Activated T-cell treated with anti-CD3 and anti-CD28 coated beads for 1 hour (primary cell): Measurements from ENCODE around the gene GOLGA6A.

Experiments used
- DNase-seq: peaks from one replicate; pipeline ENCODE4 v3.0.0-alpha.2; 2020; ENCODE audit warnings: low read depth

Gene GOLGA6A

DNA sequence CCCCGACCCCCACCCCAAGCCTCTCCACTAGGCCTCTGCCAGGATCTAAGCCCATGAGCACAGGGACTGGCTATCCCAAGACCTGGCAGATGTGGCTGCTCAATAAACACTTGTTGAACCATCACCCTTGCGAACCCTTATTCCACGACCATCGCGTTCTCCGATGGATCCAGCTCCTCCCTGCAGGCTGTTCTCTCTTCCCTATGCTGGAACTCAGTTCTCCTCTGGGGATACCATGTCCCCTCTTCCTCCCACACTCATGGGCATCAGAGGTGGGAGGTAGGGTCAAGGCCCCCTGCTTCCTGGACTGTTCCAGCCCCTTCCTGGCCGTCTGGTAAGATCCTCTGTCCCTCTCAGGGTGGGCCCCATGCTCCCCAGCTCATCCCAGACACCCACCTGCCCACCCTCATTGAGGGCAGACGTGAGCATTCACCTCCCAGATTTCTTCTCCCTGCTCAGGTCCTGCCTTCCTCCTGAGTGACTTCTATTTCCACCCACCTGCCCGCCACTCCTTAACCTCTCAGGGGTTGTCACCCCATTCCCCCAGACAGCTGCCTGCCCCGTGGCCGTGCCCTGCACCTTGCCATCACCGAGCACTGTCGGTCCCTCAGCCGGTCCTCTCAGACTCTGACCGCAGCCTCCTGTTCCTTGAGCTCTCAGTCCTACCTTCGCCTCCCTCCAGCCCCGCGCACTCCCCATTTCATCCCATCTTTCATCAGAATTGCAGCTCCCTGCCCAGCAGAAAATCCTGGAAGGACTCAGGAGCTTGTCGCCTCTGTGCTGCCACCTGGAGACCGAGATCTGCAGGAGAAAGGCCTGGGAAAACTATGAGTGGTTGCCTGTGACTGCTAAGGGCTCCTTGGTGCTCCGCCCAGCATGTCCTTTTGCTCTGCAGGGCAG is 45.8 kb downstream of the GOLGA6A start:
- no peak for DNase-seq

DNA sequence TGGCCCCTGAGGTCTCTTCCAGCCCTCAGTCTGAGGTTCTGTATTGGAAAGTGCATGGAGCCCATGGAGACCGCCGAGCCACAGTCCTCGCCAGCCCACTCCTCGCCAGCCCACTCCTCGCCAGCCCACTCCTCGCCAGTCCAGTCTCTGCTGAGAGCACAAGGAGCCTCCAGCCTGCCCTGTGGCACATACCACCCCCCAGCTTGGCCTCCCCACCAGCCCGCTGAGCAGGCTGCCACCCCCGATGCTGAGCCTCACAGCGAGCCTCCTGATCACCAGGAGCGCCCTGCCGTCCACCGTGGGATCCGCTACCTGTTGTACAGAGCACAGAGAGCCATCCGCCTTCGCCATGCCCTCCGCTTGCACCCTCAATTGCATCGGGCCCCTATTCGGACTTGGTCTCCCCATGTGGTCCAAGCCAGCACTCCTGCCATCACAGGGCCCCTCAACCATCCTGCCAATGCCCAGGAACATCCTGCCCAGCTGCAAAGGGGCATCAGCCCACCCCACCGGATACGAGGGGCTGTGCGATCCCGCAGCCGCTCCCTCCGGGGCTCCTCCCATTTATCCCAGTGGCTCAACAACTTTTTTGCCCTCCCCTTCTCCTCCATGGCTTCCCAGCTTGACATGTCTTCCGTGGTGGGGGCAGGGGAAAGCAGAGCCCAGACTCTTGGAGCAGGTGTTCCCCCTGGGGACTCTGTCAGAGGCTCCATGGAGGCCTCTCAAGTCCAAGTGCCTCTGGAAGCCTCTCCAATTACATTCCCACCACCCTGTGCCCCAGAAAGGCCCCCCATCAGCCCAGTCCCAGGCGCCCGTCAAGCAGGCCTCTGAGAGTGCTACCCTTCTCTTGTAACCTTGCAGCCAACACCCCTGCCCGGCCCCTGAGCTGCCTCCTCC is 47.0 kb downstream of the GOLGA6A start:
- no peak for DNase-seq

DNA sequence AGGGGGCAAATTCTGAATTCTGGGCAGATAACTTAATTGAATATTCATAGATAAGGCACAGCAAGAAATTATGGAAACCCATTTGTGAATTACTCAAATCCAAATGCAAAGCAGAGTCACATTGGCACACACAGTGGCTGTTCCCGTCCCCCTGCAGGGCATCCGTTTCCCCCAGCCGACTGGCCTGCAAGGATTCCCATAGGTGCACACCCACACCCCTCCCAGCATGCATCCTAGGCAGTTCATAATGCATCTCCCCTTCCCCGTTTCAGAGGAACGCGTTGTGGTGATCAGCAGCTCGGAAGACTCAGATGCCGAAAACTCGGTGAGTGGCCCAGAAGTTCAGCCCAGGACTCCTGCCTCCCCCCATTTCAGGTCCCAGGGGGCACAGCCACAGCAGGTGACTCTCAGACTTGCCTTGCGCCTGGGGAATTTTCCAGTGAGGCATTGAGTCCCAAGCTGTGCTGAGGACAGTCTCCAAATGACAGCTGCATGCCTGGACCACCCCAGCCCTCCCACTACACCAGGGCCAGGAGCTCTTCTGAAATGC is 48.1 kb downstream of the GOLGA6A start:
- no peak for DNase-seq

DNA sequence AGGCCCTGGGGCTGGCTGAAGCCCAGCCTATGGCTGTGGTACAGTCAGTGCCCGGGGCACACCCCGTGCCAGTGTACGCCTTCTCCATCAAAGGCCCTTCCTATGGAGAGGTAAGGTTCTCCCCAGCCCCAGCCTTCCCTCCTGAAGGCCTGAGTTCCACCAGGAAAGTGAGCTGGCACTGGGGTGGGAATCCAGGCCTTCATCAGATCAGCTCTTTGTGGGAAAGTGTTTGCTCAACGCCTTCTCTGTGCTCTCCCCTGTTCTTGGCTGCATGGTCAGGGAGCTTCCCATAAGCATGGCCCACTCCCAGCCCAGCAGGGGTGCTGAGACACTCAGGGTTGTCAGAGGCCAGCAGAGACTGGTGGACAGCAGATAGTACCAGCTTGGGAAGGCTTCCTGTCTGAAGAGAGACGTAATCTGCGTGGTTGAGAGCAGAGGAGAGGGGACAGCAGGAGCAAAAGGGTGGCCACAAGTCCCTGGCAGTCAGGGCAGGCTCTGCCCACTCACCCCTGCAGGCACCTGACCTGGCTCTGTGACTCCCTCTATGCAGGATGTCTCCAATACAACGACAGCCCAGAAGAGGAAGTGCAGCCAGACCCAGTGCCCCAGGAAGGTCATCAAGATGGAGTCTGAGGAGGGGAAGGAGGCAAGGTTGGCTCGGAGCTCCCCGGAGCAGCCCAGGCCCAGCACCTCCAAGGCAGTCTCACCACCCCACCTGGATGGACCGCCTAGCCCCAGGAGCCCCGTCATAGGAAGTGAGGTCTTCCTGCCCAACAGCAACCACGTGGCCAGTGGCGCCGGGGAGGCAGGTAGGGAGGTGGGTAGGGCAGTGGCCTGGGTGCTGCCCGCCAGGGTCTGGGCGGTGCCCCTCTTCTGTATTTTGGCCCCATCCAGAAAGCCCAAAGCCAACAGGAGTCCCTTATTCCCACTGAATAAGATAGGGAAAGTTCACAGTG is 49.5 kb downstream of the GOLGA6A start:
- DNase-seq, result no peak

DNA sequence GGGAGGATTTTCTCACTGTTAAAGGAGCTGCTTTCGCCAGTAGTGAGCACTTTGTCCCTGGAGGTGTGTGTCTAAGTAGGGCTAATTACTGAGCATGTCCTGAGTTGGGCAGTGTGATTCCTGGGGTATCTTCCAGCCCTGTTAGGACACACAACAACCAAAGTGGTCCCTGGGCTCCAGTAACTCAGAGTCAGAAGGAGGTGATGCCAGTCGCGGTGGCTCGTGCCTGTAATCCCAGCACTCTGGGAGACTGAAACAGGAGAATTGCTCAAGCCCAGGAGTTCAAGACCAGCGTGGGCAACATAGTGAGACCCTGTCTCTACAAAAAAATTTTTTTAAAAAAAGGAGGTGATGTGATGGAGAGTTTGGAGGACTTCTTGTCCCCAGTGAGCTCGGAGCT is 50.3 kb downstream of the GOLGA6A start:
- no peak for DNase-seq

DNA sequence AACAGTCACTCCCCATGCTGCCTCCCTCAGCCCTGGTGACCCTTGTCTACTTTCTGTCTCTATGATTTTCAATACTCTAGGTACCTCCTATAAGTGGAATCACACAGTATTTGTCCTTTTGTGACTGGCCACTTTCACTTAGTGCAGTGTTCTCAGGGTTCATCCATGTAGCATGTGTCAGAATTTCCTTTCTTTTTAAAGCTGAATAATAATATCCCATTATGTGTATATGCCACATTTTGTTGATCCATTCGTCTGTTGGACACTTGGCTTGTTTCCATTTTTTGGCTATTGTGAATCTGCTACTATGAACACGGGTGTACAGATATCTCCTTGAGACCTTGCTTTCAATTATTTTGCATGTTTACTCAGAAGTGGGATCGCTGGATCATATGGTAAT is 53.7 kb downstream of the GOLGA6A start:
- no peak for DNase-seq

DNA sequence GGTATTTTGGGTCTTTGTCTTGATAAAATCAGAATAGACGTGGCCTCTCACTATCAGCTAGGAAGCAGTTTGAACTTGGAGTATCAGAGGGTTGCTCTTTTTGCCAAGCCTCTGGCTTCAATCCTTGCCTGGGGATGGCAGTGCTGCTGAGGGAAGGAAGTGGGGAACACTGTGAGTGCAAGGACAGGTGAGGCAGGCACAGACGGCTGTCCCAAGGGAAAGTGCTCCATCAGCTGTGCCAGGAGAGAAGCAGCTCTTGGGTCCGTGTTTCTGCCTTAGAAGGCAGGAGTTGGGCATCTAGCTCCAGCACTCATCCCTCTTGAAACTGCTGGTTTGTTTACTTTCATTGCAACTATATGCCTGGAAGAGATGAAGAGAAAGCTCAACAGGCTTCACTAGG is 54.7 kb downstream of the GOLGA6A start:
- no peak for DNase-seq

DNA sequence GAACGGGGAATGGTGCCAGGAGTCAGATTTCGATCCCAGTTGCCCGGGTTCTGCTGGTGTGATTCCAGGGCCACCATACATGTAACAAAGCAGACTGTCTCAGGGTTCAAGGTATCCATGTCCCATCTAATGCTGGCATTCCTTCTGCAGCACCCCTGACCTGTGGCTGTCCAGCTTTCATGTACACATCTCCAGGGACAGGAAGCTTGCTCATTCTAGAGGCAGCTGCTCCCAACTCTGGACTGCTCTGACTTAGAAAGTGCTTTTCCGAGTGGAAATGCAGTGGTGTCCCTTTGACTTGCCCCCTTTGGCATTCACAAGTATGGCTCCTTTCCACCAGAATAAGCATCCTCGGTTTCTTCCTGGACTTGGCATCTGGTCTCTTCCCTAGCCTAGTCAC is 56.9 kb downstream of the GOLGA6A start:
- no peak for DNase-seq

DNA sequence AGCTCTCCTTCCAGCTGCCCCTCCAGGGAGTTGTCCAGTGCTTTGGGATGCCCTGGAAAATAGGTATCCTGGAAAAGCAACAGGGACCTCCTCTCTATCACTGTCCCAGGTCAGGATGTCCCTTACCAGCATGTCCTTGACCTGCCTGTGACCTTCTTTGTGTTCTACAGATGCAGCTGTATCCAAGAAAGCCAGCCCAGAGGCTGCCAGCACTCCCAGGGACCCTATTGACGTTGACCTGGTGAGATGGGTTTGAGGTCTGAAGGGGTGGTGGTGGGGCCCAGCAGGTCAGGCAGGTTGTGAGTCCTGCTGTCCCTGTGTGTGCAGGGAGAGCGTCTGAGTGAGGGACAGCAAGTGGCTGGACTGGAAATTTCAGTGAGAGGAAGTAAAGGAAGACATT is 57.7 kb downstream of the GOLGA6A start:
- DNase-seq, result no peak

DNA sequence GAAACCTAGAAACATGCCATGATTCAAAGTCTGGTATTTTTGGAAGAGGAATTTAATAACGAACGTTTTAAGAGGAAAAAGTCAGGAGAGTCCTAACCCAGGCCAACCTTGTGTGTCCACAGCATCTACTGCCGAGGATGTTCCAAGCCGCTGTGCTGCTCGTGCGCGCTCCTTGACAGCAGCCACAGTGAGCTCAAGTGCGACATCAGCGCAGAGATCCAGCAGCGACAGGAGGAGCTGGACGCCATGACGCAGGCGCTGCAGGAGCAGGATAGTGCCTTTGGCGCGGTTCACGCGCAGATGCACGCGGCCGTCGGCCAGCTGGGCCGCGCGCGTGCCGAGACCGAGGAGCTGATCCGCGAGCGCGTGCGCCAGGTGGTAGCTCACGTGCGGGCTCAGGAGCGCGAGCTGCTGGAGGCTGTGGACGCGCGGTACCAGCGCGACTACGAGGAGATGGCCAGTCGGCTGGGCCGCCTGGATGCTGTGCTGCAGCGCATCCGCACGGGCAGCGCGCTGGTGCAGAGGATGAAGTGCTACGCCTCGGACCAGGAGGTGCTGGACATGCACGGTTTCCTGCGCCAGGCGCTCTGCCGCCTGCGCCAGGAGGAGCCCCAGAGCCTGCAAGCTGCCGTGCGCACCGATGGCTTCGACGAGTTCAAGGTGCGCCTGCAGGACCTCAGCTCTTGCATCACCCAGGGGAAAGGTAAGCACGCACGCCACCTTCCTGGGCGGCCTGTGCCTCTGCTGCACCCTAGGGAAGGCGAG is 59.5 kb downstream of the GOLGA6A start:
- no peak for DNase-seq
